ELR (cell line): ENCODE data around the gene EIF2B5.
"Not testable (repeated sequence)": the region's sequence is repeated elsewhere in the genome, so short reads cannot be mapped to it uniquely, and the experiment has no call there.

ENCODE experiments used
- DNase-seq: peaks from one replicate; pipeline ENCODE4 v3.0.0-alpha.2; 2015; ENCODE audit warnings: low read depth

EIF2B5 gene

DNA sequence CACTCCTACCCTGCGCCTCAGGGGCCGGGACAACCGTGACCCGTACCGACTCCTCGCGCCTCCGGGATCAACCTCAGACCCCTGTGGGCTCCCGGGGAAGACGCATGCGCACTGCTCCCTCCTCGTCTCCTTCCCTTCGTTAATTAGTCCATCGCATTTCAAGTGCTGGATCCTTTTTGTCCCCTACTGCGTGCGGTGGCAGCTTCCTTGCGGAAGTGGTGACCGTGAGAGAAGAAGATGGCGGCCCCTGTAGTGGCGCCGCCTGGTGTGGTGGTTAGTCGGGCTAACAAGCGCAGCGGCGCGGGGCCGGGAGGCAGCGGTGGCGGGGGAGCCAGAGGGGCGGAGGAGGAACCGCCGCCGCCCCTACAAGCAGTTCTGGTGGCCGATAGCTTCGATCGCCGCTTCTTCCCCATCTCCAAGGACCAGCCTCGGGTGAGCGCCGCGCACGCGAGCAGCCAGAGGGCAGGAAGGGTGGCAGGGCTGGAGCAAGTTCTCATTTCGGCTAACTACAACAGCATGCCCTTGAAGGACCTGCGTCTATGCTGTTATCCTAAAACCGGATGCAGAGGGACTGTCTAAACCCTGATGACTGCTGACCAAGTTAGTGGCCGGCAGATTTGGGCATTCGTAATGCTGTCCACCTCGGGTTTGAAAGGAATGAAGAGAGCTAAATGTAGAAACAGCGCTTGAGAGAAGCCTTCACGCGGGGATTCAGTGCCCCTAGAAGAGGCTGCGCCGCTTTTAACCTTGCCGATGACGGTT lies at the start of gene EIF2B5:
Gene EIF2B5, plus strand, starts transcription at position 210 of the 762 bp plus-strand sequence. Its CDS starts 28 bp downstream, at position 238.
- peak; percentile 93 for DNase-seq

GRCh38 chr3:184085389-184085852 lies 49.7 kb upstream of the EIF2B5 start:
- peak; percentile 53 for DNase-seq

- no peak for DNase-seq
Measured at GRCh38 chr3:184092199-184092598, 43.0 kb upstream of the EIF2B5 start.

GRCh38 chr3:184096811-184097383 lies 38.3 kb upstream of the EIF2B5 start, which contains the start of gene HTR3E:
TSS of gene HTR3E (plus strand) at chr3:184097064. CDS start at chr3:184097530, 466 bp downstream.
- DNase-seq: no peak

DNA sequence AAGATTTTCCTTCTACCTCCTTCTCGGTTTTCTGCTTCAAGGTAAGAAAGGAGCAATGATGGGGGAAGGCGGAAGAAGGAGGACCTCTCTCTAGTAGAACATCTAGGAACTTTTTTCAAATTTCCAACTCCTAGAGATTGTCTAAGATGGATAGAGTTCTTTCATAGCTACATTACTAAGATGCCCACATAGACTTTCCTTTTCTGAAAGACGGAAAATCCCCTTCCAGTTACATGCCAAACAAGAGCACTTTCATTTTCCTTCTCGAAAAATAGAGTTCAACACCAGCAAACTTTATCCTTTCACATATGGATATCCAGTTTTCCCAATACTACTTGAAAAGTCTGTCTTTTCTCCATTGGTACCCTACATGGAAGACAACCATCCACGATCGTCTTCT lies 37.6 kb upstream of the EIF2B5 start:
- no peak for DNase-seq

- no peak for DNase-seq
Measured at GRCh38 chr3:184099806-184100686, 35.1 kb upstream of the EIF2B5 start.

- peak; percentile 80 for DNase-seq
Measured at GRCh38 chr3:184110316-184110725, 24.8 kb upstream of the EIF2B5 start.

DNA sequence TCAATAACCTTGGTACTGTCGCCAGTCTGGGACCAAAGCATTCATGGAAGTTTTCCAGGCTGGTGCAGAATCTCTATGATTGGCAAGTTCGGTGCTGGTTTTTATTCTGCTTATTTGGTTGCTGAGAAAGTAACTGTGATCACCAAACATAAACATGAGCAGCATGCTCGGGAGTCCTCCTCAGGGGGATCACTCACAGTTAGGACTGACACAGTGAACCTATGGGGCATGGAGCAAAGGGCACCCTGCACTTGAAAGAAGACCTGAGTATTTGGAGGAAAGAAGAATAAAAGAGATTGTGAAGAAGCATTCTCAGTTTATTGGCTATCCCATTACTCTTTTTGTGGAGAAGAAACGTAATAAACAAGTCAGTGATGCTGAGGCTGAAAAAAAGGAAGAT lies 19.1 kb upstream of the EIF2B5 start:
- no peak for DNase-seq

DNA sequence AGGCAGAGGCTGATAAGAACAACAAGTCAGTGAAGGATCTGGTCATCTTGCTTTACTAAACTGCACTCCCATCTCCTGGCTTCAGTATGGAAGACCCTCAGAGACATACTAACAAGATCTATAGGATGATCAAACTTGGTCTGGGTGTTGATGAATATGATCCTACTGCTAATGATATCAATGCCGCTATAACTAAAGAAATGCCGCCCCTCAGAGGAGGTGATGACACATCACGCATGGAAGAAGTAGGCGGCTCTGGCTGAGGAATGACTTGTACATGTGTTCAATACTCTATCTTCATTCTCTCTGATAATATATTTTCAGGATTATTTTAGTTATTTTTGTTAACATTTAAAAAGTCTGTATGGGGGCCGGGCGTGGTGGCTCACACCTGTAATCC lies 17.5 kb upstream of the EIF2B5 start:
- peak; percentile 32 for DNase-seq

GRCh38 chr3:184121031-184121430 lies 14.1 kb upstream of the EIF2B5 start:
- not testable (repeated sequence) for DNase-seq

DNA sequence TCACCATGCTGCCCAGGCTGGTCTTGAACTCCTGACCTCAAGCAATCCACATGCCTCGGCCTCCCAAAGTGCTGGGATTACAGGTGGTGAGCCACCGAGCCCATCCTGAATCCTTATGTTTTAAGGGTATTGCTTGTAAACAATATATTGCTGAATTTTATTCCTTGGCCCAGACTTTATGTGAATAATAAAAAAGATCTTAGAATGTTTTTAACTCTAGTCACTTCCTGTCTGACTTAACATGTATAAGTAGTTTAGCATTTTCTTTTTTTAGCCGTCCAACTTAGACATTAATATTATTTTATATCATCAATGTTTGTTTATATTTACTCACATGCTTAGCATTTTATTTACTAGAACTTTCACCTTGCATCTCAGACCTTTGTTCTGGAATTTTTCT lies 9.2 kb upstream of the EIF2B5 start:
- DNase-seq: peak; percentile 52

DNA sequence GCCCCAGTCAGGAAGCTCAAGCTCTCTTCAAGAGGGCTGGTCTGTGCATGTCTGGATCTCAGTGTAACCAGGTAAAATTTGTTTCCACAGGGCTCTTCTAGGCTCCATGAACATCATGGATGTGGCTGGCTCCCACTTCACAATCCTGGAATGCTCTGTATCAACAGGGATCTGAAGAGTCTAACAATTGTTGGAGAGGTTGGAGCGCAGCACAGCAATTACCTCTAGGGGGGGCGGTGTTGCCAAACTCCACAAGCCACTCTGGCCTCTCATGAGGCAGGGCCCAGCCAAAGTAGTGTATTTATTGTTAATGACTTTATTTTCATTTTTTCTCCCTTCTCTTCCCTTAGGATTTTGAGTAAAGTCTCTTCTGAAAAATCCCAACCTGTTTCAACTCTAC lies 6.1 kb upstream of the EIF2B5 start:
- DNase-seq: peak; percentile 64

DNA sequence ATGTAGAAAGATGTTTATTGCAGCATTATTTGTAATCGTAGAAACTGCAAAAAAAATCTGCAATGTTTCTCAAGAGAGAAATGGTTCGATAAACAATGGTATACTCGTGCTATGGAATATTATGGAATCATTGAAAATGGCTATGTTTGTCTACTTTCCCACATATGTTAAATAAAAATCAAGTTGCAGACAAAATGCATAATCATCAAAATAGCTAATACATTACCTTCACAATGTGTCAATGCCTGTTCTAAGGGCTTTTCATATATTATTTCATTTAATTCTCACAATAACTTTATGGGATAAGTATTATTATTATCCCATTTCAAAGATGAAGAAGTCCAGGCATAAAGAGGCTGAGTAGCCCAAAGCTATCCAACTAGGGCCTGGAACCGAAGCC lies 2.2 kb upstream of the EIF2B5 start:
- no peak for DNase-seq

DNA sequence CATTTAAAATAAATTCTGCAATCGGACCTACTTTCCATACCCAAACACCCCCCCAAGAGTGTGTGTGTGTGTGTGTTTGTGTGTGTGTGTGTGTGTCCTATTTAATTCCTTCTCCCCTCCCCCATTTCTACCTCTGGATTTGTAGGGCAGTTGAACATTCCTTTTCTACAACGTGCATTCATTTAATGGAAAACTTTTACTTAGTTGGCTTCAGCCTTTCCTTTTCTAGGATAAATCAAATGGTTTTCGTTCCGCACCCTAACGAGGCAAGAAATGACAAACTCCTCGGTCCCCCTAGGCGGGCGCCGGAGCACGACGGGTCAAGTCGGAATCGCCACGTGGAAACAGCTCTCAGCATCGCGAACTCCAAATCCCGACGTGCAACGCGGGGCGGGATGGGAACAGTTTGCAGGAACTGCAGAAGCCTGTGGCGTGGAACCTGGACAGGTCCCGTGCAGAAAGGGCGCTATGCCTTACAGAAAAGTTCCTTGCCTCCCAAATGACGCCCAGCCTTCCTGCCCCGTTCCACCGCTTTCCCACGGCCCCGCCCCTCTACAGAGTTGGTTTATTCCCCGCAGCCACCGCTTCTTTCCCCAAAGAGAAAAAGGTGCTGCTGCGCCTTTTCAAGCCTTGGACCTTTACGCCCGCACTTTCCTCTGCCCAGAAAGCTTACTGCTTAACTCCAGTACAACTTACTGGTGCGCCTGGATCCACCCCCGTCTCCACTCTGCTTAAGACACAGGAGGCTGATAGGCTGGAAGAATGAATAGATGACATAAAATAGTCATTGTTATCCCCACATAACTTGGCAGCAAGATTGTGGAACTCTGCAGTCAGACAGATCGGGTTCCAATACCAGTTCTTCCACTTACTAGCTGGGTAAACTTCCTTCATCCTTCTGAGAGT lies 1.1 kb upstream of the EIF2B5 start:
- peak; percentile 90 for DNase-seq

GRCh38 chr3:184134746-184135148 lies 411 bp upstream of the EIF2B5 start:
- DNase-seq: no peak

GRCh38 chr3:184135911-184136260 lies 728 bp downstream of the EIF2B5 start:
- no peak for DNase-seq

DNA sequence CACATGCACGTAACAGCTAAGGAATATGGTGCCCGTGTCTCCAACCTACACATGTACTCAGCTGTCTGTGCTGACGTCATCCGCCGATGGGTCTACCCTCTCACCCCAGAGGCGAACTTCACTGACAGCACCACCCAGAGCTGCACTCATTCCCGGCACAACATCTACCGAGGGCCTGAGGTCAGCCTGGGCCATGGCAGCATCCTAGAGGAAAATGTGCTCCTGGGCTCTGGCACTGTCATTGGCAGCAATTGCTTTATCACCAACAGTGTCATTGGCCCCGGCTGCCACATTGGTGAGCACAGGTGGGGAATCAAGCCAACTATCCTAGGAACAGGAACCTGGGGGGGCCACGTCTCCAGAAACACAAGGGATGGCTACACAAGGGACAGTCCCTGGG lies 5.3 kb downstream of the EIF2B5 start:
- DNase-seq: no peak

GRCh38 chr3:184142199-184142598 lies 7.0 kb downstream of the EIF2B5 start:
- no peak for DNase-seq

GRCh38 chr3:184143327-184143726 lies 8.2 kb downstream of the EIF2B5 start:
- no peak for DNase-seq

GRCh38 chr3:184144505-184144904 lies 9.3 kb downstream of the EIF2B5 start:
- DNase-seq: no peak

DNA sequence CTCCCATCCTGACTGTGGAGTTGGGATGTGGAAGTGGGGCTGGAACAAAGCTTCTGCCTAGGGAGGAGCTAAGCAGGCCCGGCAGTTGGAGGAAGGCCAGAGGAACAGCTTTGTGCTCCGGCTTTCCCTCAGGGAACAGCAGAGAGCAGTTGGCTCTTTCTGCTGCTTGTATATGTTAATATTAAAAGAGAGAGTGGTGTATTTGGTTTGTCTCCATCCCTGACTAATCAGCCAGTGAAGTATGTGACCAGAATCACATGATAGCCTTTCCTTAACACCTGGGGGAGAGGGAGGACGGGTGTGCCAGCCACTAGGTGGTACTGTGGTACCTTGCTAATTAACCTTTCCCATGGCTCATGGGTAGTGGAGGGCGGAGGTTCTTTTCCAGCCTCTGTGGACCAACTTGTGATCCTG lies 10.0 kb downstream of the EIF2B5 start:
- DNase-seq: peak; percentile 70
